Measurements from ENCODE around the gene TWSG1. TPM values are rescaled to one million over a fixed set of nuclear protein-coding genes. Genes with fewer than 3 reads are reported as not detected.

The TWSG1 gene
- total and polyA plus RNA-seq, 10 of the 15 experiments (the other 5 are each of a cell fraction or from before 2014, with no cell fraction given): 11.1 to 45.1 (median 27.7) TPM

DNA sequence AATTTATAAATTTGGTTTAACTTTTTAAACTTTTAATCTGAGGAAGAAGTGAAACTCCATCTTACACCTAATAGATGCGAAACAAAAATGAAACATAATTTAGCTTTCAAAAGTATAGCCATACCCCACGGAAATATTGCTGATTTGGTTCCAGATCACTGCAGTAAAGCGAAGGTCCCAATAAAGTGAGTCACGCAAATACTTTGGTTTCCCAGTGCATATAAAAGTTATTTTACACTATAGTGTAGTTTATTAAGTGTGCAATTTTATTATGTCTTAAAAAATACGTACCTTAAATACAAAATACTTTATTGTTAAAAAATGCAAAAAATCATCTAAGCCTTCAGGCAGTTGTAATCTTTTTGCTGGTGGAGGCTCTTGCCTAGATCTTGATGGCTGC lies 55.1 kb downstream of the TWSG1 start:
- Histone ChIP-seq H4K20me1 (ENCODE audit: control insufficient read depth, insufficient read depth) (no peaks in the 10 kb centered on the region), H3K4me2 (ENCODE audit: control insufficient read depth, insufficient read depth) (no peak overlapping the region), H2AFZ (ENCODE audit: control insufficient read depth, low read depth, low read length) (no peak overlapping the region), H3K79me2 (ENCODE audit: control insufficient read depth, insufficient read depth, low read length) (no peaks in the 10 kb centered on the region), H3K9ac (ENCODE audit: control insufficient read depth, insufficient read depth, low read length) (no peak overlapping the region), H3K4me3 (no peak overlapping the region), H3K27me3 (replicated peaks in 1 of 2; ENCODE audit: control insufficient read depth in 2 of 2, insufficient read depth in 2 of 2, low read length in 1 of 2) (no peaks in the 10 kb centered on the region), H3K4me1 (ENCODE audit: control insufficient read depth, insufficient read depth, low read length) (no peaks in the 10 kb centered on the region), H3K9me3 (replicated peaks; ENCODE audit: control insufficient read depth, insufficient read depth, low read length) (peaks cover 6% of the 10 kb centered on the region; the same call in 2 of the 3 replicates), H3K27ac (ENCODE audit: control insufficient read depth, insufficient read depth) (no peak overlapping the region), H3K36me3 (ENCODE audit: control insufficient read depth in 2 of 2, insufficient read depth in 2 of 2, low read length in 1 of 2) (0 out of 4 replicates have a peak, but pooled peaks cover 0 to 2% of the 10 kb centered on the region in 2 experiments)
- POLR2A ChIA-PET: no interaction called here
- no peak for DNase-seq (ENCODE audit: low read depth, low spot score)
- SMC1A ChIA-PET (ENCODE audit: uncharacterized antibody, unreplicated experiment): no interaction called here
- intact Hi-C loops (cut with micrococcal nuclease; ENCODE audit: unreplicated experiment): no loop called here
- in situ Hi-C loops (cut with MboI): no loop called here
- TF ChIP-seq, protein P1, sequence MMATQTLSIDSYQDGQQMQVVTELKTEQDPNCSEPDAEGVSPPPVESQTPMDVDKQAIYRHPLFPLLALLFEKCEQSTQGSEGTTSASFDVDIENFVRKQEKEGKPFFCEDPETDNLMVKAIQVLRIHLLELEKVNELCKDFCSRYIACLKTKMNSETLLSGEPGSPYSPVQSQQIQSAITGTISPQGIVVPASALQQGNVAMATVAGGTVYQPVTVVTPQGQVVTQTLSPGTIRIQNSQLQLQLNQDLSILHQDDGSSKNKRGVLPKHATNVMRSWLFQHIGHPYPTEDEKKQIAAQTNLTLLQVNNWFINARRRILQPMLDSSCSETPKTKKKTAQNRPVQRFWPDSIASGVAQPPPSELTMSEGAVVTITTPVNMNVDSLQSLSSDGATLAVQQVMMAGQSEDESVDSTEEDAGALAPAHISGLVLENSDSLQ (IDR thresholded peaks at IDR 0.05): no peak
- TF ChIP-seq, protein P2, sequence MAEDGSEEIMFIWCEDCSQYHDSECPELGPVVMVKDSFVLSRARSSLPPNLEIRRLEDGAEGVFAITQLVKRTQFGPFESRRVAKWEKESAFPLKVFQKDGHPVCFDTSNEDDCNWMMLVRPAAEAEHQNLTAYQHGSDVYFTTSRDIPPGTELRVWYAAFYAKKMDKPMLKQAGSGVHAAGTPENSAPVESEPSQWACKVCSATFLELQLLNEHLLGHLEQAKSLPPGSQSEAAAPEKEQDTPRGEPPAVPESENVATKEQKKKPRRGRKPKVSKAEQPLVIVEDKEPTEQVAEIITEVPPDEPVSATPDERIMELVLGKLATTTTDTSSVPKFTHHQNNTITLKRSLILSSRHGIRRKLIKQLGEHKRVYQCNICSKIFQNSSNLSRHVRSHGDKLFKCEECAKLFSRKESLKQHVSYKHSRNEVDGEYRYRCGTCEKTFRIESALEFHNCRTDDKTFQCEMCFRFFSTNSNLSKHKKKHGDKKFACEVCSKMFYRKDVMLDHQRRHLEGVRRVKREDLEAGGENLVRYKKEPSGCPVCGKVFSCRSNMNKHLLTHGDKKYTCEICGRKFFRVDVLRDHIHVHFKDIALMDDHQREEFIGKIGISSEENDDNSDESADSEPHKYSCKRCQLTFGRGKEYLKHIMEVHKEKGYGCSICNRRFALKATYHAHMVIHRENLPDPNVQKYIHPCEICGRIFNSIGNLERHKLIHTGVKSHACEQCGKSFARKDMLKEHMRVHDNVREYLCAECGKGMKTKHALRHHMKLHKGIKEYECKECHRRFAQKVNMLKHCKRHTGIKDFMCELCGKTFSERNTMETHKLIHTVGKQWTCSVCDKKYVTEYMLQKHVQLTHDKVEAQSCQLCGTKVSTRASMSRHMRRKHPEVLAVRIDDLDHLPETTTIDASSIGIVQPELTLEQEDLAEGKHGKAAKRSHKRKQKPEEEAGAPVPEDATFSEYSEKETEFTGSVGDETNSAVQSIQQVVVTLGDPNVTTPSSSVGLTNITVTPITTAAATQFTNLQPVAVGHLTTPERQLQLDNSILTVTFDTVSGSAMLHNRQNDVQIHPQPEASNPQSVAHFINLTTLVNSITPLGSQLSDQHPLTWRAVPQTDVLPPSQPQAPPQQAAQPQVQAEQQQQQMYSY (CRISPR knock-in tag; IDR thresholded peaks at IDR 0.05): no peak
- TF ChIP-seq STAT3 (IDR thresholded peaks at IDR 0.05; ENCODE audit: low read depth, low read length) (no peak), STAT1 (conservative IDR thresholded peaks at IDR 0.05) (no peak), CBX5 (IDR thresholded peaks at IDR 0.05; ENCODE audit: low read depth) (no peak), KLF5 (IDR thresholded peaks at IDR 0.05; ENCODE audit: partially characterized antibody) (no peak), KDM1A (IDR thresholded peaks at IDR 0.05; ENCODE audit: borderline replicate concordance) (no peak), PML (IDR thresholded peaks at IDR 0.05; ENCODE audit: low read length) (no peak), RAD21 (IDR thresholded peaks at IDR 0.05; ENCODE audit: insufficient read depth, low read depth, low read length) (no peak), SIN3A (IDR thresholded peaks at IDR 0.05; ENCODE audit: low read depth, low read length) (no peak), CHD1 (IDR thresholded peaks at IDR 0.05; ENCODE audit: low read depth, low read length) (no peak), RBBP5 (conservative IDR thresholded peaks at IDR 0.05) (no peak), CBX3 (IDR thresholded peaks at IDR 0.05; ENCODE audit: borderline replicate concordance, low read depth) (no peak)
- RAD21 ChIA-PET (ENCODE audit: unreplicated experiment): no interaction called here
- no peak for FAIRE-seq
- BruUV-seq (replicated peaks): no TSS peak
- WGBS (ENCODE audit: insufficient coverage, insufficient replicate concordance, low lambda C conversion rate, missing lambda C conversion rate): 95% methylated on average over 5 of the region's 5 CpGs
- CTCF ChIA-PET: no interaction called here
- no peak for ATAC-seq
